Prostate gland (tissue), 2 donors: Measurements from ENCODE around the gene DUSP22. TPM values are rescaled to one million over a fixed set of nuclear protein-coding genes. Genes with fewer than 3 reads are reported as not detected.
"Not testable (repeated sequence)": the region's sequence is repeated elsewhere in the genome, so short reads cannot be mapped to it uniquely, and the experiment has no call there.

Source experiments
- DNase-seq: peaks from one replicate; pipeline ENCODE4 v3.0.0-alpha.2; 2019; ENCODE audit warnings: low spot score
- H3K27ac ChIP-seq, 2 donors: fragments of 200-600 bp; sonication (generic); 2 replicates each; pipeline ENCODE4 v1.5.1; 2017 to 2019
- H3K27me3 ChIP-seq: fragments of 200-600 bp; sonication (generic); replicated peaks from 2 replicates; pipeline ENCODE4 v1.5.1; 2019; ENCODE audit not compliant: insufficient read depth
- H3K36me3 ChIP-seq, 2 donors: fragments of 200-600 bp; sonication (generic); 1 replicate in 1 of 2; 2 replicates in 1 of 2; pipeline versions ENCODE4 v1.5.1 to v1.8.1; 2017 to 2019
- H3K4me1 ChIP-seq: fragments of 200-600 bp; sonication (generic); replicated peaks from 2 replicates; pipeline ENCODE4 v1.5.1; 2019
- H3K4me3 ChIP-seq, 2 donors: fragments of 200-600 bp; sonication (generic); 2 replicates each; pipeline ENCODE4 v1.5.1; 2017 to 2019
- H3K9me3 ChIP-seq: fragments of 200-600 bp; sonication (generic); 2 replicates; pipeline ENCODE4 v1.5.1; 2017
- CTCF ChIP-seq, 4 experiments: fragments of 200-600 bp in 2 of 4; fragments of 450-650 bp in 2 of 4; sonication (generic) in 2 of 4; IDR thresholded peaks; 1 replicate in 3 of 4; 2 replicates in 1 of 4; pipeline ENCODE4 v1.5.1; 2016 to 2019; ENCODE audit warnings: antibody characterized with exemption in 4 of 4, mild to moderate bottlenecking in 2 of 4, moderate library complexity in 2 of 4
- POLR2A ChIP-seq: fragments of 450-650 bp; IDR thresholded peaks from one replicate; pipeline ENCODE4 v1.6.1; 2016; ENCODE audit warnings: antibody characterized with exemption, mild to moderate bottlenecking
- POLR2AphosphoS5 ChIP-seq: sonication (generic); formaldehyde crosslinking; IDR thresholded peaks from one replicate; pipeline ENCODE4 v1.6.1; 2017; ENCODE audit warnings: antibody characterized with exemption
- WGBS: methylation state at CpG from one replicate; pipeline ENCODE4 v1.1.5; 2018; 5-methylcytosine and 5-hydroxymethylcytosine counted together
- intact Hi-C: fragments of 100-400 bp; cut with DNase I; formaldehyde crosslinking; loops from one replicate; pipeline ENCODE4 v1.14.2; 2022
- total RNA-seq, 2 donors: library from RNA; depleted of rRNA; stranded (reverse); fragments of >200 nt; gene quantifications; one replicate each; pipeline ENCODE4 v1.1.0, GENCODE V29; 2016

DUSP22 gene
- total RNA-seq, 2 donors from 2014 or later = 29.8 to 95.8 TPM

GRCh38 chr6:367891-368630 is 75.8 kb downstream of the DUSP22 start:
- Histone ChIP-seq H3K9me3 (no peaks in the 10 kb centered on the region), H3K4me3 (no peak overlapping the region), H3K27me3 (peaks cover 16% of the 10 kb centered on the region), H3K36me3 (no peaks in the 10 kb centered on the region), H3K27ac (no peak overlapping the region), H3K4me1 (no peaks in the 10 kb centered on the region)
- intact Hi-C loops = no loop called here
- 76% methylated on average over 17 of the region's 17 CpGs for WGBS
- DNase-seq = no peak
- TF ChIP-seq CTCF (IDR thresholded peaks at IDR 0.05) (no peak), POLR2AphosphoS5 (no peak), POLR2A (no peak)

DNA sequence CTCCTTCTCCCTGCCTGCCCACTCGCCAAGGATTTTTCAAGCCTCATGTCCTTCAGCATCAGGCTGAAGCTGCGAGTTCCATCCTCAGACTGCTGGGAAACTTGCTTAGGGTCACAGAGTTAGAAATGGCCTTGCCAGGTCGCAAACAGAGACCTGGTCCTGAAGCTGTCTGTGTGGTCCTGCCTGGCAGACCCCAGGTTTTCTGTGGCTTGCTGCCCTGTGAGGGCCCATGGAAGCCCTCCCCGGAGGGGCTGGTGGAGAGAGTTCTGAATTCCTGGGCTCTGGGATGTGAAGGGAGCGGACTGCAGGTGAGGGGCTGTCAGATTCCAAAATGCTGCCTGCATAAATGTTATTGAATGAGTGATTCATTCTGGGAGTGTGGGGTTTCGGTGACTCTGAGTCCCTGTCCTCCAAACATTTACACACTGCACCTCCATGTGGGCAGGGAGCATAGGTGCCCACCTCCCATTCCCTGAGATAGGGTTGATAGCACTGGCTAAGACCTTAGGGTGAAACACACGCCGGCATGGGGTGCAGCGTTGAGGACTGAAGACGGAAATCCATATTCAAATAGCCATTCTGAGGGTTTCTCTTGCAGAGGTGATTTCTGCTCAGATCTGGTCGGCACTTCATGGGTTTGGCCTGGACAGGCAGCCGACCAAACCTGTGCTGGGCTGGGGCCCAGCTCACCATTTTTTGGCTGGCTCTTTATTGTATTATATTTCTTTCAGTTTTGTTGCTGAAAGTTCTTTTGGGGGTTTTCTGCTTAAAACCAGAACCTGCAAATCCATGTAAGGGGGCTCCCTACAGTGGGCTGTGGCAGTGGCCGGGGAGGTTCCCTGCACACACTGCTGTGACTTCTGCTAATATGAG is 77.5 kb downstream of the DUSP22 start:
- DNase-seq = no peak
- no peak for TF ChIP-seq POLR2A
- TF ChIP-seq POLR2AphosphoS5 = no peak
- TF ChIP-seq CTCF (IDR thresholded peaks at IDR 0.05) = no peak
- Histone ChIP-seq H3K9me3 (no peaks in the 10 kb centered on the region), H3K4me1 (no peaks in the 10 kb centered on the region), H3K27me3 (peaks cover 20% of the 10 kb centered on the region), H3K4me3 (no peak overlapping the region), H3K36me3 (no peaks in the 10 kb centered on the region), H3K27ac (no peak overlapping the region)
- intact Hi-C loops = no loop called here
- WGBS = 78% methylated on average over 13 of the region's 13 CpGs

DNA sequence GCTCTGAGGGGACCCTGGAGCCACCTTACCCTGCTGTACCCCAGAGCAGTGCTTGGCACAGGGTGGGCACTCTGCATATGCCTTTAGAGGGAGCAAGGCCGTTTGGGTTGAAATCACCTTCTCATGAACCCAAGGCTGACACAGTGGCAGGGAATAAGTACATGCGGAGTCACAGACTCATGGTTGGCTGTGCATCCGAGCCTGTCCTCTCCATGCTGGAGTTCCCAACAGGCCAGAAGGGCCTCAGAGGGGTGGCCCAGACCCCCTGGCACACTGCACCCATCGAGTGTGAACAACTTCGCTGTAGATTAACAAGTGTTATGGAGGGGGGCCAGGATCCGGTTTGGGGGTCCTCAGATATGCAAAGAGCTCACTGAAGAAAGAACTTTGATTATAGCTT is 78.3 kb downstream of the DUSP22 start:
- H3K4me1 ChIP-seq = no peaks in the 10 kb centered on the region
- WGBS = 73% methylated on average over 6 of the region's 6 CpGs
- no peak overlapping the region for H3K27ac ChIP-seq
- H3K9me3 ChIP-seq = no peaks in the 10 kb centered on the region
- intact Hi-C loops = no loop called here
- no peak overlapping the region for H3K4me3 ChIP-seq
- H3K27me3 ChIP-seq = peaks cover 20% of the 10 kb centered on the region
- H3K36me3 ChIP-seq = no peaks in the 10 kb centered on the region
- DNase-seq = no peak
- TF ChIP-seq CTCF (IDR thresholded peaks at IDR 0.05) = no peak

GRCh38 chr6:371851-372250 is 79.6 kb downstream of the DUSP22 start:
- H3K36me3 ChIP-seq, H3K4me1 ChIP-seq, H3K27ac ChIP-seq, DNase-seq, H3K9me3 ChIP-seq, H3K4me3 ChIP-seq, intact Hi-C loops: not testable (repeated sequence)
- peaks cover 20% of the 10 kb centered on the region for H3K27me3 ChIP-seq
- 86% methylated on average over 2 of the region's 2 CpGs for WGBS

DNA sequence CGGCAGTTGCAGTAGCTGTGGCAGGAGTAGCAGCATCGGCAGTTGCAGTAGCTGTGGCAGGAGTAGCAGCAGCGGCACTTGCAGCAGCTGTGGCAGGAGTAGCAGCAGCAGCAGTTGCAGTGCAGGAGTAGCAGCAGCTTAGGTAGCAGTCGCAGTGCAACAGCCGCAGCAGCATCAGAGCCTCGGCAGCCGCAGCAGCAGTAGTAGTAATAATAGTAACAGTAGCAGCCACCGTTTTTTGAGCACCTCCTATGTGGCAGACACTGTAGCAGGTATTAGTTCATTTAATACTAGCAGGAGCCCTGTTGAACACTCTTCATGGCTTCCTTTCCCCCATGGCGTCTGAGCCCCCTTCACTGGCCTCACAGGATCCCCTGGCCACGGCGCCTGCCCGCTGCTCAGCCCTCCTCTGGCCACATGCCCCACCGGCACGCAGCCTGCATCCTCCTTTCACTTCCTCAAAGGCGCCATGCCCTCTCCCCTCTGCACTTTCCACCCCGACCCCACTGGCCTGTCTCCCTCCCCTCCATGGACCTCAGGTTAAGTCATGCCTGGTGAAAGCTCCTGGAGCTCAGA is 80.1 kb downstream of the DUSP22 start:
- Histone ChIP-seq H3K36me3 (no peaks in the 10 kb centered on the region), H3K4me1 (no peaks in the 10 kb centered on the region), H3K4me3 (no peak overlapping the region), H3K27me3 (peaks cover 20% of the 10 kb centered on the region), H3K9me3 (no peaks in the 10 kb centered on the region), H3K27ac (no peak overlapping the region)
- TF ChIP-seq CTCF (IDR thresholded peaks at IDR 0.05) (no peak), POLR2A (no peak), POLR2AphosphoS5 (no peak)
- intact Hi-C loops = no loop called here
- 71% methylated on average over 16 of the region's 16 CpGs for WGBS
- no peak for DNase-seq
